GM23338 (cell line): Measurements from ENCODE around the gene CDC16. TPM values are rescaled to one million over a fixed set of nuclear protein-coding genes. Genes with fewer than 3 reads are reported as not detected.
A peak's percentile ranks its signal among the peaks of the same experiment; 100 is the strongest.
"Not testable (repeated sequence)": the region's sequence is repeated elsewhere in the genome, so short reads cannot be mapped to it uniquely, and the experiment has no call there.

ENCODE experiments used
- ATAC-seq: fragments of 200-7000 bp; cut with Tn5 transposase; 3 replicates; pipeline ENCODE4 v1.9.1; 2020
- DNase-seq: peaks from one replicate; pipeline ENCODE4 v3.0.0-alpha.2; 2015; ENCODE audit warnings: low spot score
- H2AFZ ChIP-seq: fragments of 200-600 bp; sonication (generic); 2 replicates; pipeline ENCODE4 v1.8.0; 2016; ENCODE audit warnings: antibody characterized with exemption, mild to moderate bottlenecking, moderate library complexity
- H3F3A ChIP-seq: fragments of 200-600 bp; sonication (generic); replicated peaks from 2 replicates; pipeline ENCODE4 v1.8.0; 2017; ENCODE audit warnings: antibody characterized with exemption, mixed run types, low read depth
- H3K27ac ChIP-seq: fragments of 200-600 bp; sonication (generic); 2 replicates; pipeline ENCODE4 v1.6.1; 2016; ENCODE audit warnings: low read depth
- H3K27me3 ChIP-seq: fragments of 200-600 bp; sonication (generic); 2 replicates; pipeline ENCODE4 v1.8.0; 2016; ENCODE audit warnings: mild to moderate bottlenecking, mixed run types, moderate library complexity; ENCODE audit not compliant: insufficient read depth
- H3K36me3 ChIP-seq: fragments of 200-600 bp; sonication (generic); 2 replicates; pipeline ENCODE4 v1.8.0; 2016; ENCODE audit warnings: mild to moderate bottlenecking; ENCODE audit not compliant: insufficient read depth
- H3K4me1 ChIP-seq: fragments of 200-600 bp; sonication (generic); 2 replicates; pipeline ENCODE4 v1.8.0; 2016; ENCODE audit warnings: mild to moderate bottlenecking, moderate library complexity; ENCODE audit not compliant: insufficient read depth
- H3K4me2 ChIP-seq: fragments of 200-600 bp; sonication (generic); 2 replicates; pipeline ENCODE4 v1.7.1; 2017; ENCODE audit warnings: mixed run types
- H3K4me3 ChIP-seq: fragments of 200-600 bp; sonication (generic); 2 replicates; pipeline ENCODE4 v1.6.1; 2016; ENCODE audit warnings: mixed run types
- H3K79me2 ChIP-seq: fragments of 200-600 bp; sonication (generic); replicated peaks from 2 replicates; pipeline ENCODE4 v1.8.0; 2017; ENCODE audit warnings: mild to moderate bottlenecking; ENCODE audit not compliant: insufficient read depth
- H3K9me2 ChIP-seq: fragments of 200-600 bp; sonication (generic); 2 replicates; pipeline ENCODE4 v1.8.0; 2017; ENCODE audit not compliant: insufficient read depth
- H4K20me1 ChIP-seq: fragments of 200-600 bp; sonication (generic); replicated peaks from 2 replicates; pipeline ENCODE4 v1.8.0; 2017; ENCODE audit warnings: mild to moderate bottlenecking; ENCODE audit not compliant: insufficient read depth
- H3K27ac Mint-ChIP-seq: 2 replicates; pipeline ENCODE4 v1.8.0; 2020; ENCODE audit warnings: inconsistent platforms, mild to moderate bottlenecking, moderate library complexity, mixed read lengths
- H3K27me3 Mint-ChIP-seq: 3 replicates; pipeline ENCODE4 v1.8.0; 2022; ENCODE audit warnings: low read depth, mild to moderate bottlenecking, moderate library complexity, mixed read lengths, inconsistent platforms; ENCODE audit not compliant: insufficient read depth, poor library complexity
- H3K36me3 Mint-ChIP-seq: 3 replicates; pipeline ENCODE4 v1.8.0; 2021; ENCODE audit warnings: low read depth, mild to moderate bottlenecking, inconsistent platforms, moderate library complexity, mixed read lengths
- H3K4me1 Mint-ChIP-seq: 3 replicates; pipeline ENCODE4 v1.8.0; 2020; ENCODE audit warnings: mild to moderate bottlenecking, inconsistent platforms, mixed read lengths
- H3K4me3 Mint-ChIP-seq: 3 replicates; pipeline ENCODE4 v1.8.0; 2021; ENCODE audit warnings: moderate library complexity, mild to moderate bottlenecking, inconsistent platforms, mixed read lengths
- H3K9me3 Mint-ChIP-seq: 3 replicates; pipeline ENCODE4 v1.8.0; 2020; ENCODE audit warnings: moderate library complexity, mild to moderate bottlenecking, inconsistent platforms, mixed read lengths
- CREB1 ChIP-seq: fragments of 250-450 bp; sonication (Bioruptor Pico); IDR thresholded peaks from 2 replicates; pipeline ENCODE4 v1.5.0; 2020; ENCODE audit warnings: low read depth, mild to moderate bottlenecking, moderate library complexity
- EZH2 ChIP-seq: fragments of 200-600 bp; sonication (generic); IDR thresholded peaks from one replicate; pipeline ENCODE4 v1.8.0; 2017; ENCODE audit warnings: antibody characterized with exemption, mild to moderate bottlenecking, low read depth; ENCODE audit not compliant: unreplicated experiment
- EZH2phosphoT487 ChIP-seq: fragments of 200-600 bp; sonication (generic); IDR thresholded peaks from one replicate; pipeline ENCODE4 v1.8.1; 2018; ENCODE audit warnings: antibody characterized with exemption; ENCODE audit not compliant: unreplicated experiment
- NANOG ChIP-seq: IDR thresholded peaks from 2 replicates; pipeline ENCODE4 v1.6.1; 2016; ENCODE audit warnings: antibody characterized with exemption, borderline replicate concordance
- STAT1 ChIP-seq: IDR thresholded peaks from one replicate; pipeline ENCODE4 v1.6.1; 2016; ENCODE audit warnings: antibody characterized with exemption; ENCODE audit not compliant: unreplicated experiment
- polyA plus RNA-seq: library from polyadenylated mRNA; unstranded; fragments of >200 nt; fragmentation: Nextera tagmentation; extraction: Ambion mirVana; gene quantifications from 2 replicates; pipeline ENCODE4 v1.2.1, GENCODE V29; 2016
- total RNA-seq: library from RNA; depleted of rRNA; stranded (reverse); fragments of >200 nt; shearing (Covaris generic); gene quantifications from 2 replicates; pipeline ENCODE4 v1.2.3, GENCODE V29; 2014
- TF ChIP-seq, protein P1 (sequence below): fragments of 250-450 bp; sonication (Bioruptor Pico); IDR thresholded peaks from 2 replicates; pipeline ENCODE4 v1.5.0; 2020; ENCODE audit warnings: mild to moderate bottlenecking, moderate library complexity

CDC16 gene
- total and polyA plus RNA-seq, 2 experiments from 2014 or later, result 86.1 to 91.3 TPM

DNA sequence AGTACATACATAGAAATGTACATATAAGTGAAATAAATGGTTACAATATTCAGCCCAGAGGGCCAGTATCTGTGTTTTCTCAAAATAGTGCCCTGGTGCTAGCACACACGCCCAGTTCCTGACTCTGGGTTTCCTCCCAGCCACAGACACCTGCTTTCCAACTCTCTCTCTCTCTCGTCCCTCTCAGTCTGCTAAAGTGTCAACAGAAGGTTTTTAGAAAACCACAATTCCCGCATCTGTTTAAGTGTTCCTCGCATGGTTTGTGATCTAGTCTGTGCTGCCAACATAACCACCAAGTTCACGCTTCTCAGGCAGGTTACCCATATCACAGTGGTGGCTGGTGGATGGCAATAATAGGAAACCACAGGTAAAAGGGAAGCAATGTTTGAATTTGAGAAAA, 28.9 kb downstream of the CDC16 start:
- no peak for DNase-seq
- Mint-ChIP-seq H3K4me3 (no peak overlapping the region), H3K4me1 (peaks cover 3% of the 10 kb centered on the region; the same call in 2 of the 3 replicates)

DNA sequence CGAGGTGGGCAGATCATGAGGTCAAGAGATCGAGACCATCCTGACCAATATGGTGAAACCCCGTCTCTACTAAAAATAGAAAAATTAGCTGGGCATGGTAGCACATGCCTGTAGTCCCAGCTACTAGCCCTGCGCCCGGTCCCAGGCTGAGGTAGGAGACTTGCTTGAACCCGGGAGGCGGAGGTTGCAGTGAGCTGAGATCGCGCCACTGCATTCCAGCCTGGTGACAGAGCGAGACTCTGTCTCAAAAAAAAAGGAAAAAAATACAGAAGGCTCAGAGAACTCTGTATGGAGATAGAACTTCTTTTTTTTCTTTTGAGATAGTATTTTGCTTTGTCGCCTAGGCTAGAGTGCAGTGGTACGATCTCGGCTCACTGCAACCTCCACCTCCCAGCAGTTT, 29.6 kb downstream of the CDC16 start:
- Histone ChIP-seq H4K20me1 (peaks cover 19% of the 10 kb centered on the region; the same call in 1 of the 2 replicates), H3K36me3 (peaks cover 81% of the 10 kb centered on the region), H3F3A (peaks cover 15% of the 10 kb centered on the region; the same call in 1 of the 2 replicates), H3K27ac (peak overlapping the region; percentile 9; the same call in 1 of the 2 replicates)
- not testable (repeated sequence) for H3K4me1 Mint-ChIP-seq, H3K9me2 ChIP-seq, DNase-seq, H3K4me3 Mint-ChIP-seq, ATAC-seq, H3K27ac Mint-ChIP-seq, H3K4me2 ChIP-seq, H3K9me3 Mint-ChIP-seq, H3K79me2 ChIP-seq, H2AFZ ChIP-seq, H3K4me1 ChIP-seq, H3K27me3 ChIP-seq, H3K4me3 ChIP-seq, H3K27me3 Mint-ChIP-seq
- peaks cover 94% of the 10 kb centered on the region for H3K36me3 Mint-ChIP-seq

More for the DNA sequence above, 28.9 kb downstream of the CDC16 start:
- ATAC-seq, result no peak
- 0 out of 2 replicates have a peak, but pooled peaks cover 3% of the 10 kb centered on the region for H3K79me2 ChIP-seq
- no peak for TF ChIP-seq NANOG
- no peak for TF ChIP-seq EZH2phosphoT487
- no peak for TF ChIP-seq EZH2
- TF ChIP-seq CREB1 (CRISPR knock-in tag), result no peak
- TF ChIP-seq, protein P1, sequence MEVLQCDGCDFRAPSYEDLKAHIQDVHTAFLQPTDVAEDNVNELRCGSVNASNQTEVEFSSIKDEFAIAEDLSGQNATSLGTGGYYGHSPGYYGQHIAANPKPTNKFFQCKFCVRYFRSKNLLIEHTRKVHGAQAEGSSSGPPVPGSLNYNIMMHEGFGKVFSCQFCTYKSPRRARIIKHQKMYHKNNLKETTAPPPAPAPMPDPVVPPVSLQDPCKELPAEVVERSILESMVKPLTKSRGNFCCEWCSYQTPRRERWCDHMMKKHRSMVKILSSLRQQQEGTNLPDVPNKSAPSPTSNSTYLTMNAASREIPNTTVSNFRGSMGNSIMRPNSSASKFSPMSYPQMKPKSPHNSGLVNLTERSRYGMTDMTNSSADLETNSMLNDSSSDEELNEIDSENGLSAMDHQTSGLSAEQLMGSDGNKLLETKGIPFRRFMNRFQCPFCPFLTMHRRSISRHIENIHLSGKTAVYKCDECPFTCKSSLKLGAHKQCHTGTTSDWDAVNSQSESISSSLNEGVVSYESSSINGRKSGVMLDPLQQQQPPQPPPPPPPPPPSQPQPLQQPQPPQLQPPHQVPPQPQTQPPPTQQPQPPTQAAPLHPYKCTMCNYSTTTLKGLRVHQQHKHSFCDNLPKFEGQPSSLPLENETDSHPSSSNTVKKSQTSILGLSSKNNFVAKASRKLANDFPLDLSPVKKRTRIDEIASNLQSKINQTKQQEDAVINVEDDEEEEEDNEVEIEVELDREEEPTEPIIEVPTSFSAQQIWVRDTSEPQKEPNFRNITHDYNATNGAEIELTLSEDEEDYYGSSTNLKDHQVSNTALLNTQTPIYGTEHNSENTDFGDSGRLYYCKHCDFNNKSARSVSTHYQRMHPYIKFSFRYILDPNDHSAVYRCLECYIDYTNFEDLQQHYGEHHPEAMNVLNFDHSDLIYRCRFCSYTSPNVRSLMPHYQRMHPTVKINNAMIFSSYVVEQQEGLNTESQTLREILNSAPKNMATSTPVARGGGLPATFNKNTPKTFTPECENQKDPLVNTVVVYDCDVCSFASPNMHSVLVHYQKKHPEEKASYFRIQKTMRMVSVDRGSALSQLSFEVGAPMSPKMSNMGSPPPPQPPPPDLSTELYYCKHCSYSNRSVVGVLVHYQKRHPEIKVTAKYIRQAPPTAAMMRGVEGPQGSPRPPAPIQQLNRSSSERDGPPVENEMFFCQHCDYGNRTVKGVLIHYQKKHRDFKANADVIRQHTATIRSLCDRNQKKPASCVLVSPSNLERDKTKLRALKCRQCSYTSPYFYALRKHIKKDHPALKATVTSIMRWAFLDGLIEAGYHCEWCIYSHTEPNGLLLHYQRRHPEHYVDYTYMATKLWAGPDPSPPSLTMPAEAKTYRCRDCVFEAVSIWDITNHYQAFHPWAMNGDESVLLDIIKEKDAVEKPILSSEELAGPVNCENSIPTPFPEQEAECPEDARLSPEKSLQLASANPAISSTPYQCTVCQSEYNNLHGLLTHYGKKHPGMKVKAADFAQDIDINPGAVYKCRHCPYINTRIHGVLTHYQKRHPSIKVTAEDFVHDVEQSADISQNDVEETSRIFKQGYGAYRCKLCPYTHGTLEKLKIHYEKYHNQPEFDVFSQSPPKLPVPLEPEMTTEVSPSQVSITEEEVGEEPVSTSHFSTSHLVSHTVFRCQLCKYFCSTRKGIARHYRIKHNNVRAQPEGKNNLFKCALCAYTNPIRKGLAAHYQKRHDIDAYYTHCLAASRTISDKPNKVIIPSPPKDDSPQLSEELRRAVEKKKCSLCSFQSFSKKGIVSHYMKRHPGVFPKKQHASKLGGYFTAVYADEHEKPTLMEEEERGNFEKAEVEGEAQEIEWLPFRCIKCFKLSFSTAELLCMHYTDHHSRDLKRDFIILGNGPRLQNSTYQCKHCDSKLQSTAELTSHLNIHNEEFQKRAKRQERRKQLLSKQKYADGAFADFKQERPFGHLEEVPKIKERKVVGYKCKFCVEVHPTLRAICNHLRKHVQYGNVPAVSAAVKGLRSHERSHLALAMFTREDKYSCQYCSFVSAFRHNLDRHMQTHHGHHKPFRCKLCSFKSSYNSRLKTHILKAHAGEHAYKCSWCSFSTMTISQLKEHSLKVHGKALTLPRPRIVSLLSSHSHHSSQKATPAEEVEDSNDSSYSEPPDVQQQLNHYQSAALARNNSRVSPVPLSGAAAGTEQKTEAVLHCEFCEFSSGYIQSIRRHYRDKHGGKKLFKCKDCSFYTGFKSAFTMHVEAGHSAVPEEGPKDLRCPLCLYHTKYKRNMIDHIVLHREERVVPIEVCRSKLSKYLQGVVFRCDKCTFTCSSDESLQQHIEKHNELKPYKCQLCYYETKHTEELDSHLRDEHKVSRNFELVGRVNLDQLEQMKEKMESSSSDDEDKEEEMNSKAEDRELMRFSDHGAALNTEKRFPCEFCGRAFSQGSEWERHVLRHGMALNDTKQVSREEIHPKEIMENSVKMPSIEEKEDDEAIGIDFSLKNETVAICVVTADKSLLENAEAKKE, result no peak
- TF ChIP-seq STAT1, result no peak
- H3K4me1 ChIP-seq, result 0 out of 2 replicates have a peak, but pooled peaks cover 5% of the 10 kb centered on the region
- H3F3A ChIP-seq, result 0 out of 2 replicates have a peak, but pooled peaks cover 9% of the 10 kb centered on the region
- no peak overlapping the region for H3K4me2 ChIP-seq
- H3K9me2 ChIP-seq, result no peaks in the 10 kb centered on the region
- peaks cover 81% of the 10 kb centered on the region for H3K36me3 ChIP-seq
- Mint-ChIP-seq H3K36me3 (peaks cover 93% of the 10 kb centered on the region), H3K27me3 (no peaks in the 10 kb centered on the region), H3K27ac (no peak overlapping the region), H3K9me3 (no peaks in the 10 kb centered on the region)
- peaks cover 17% of the 10 kb centered on the region; the same call in 1 of the 2 replicates for H4K20me1 ChIP-seq
- H2AFZ ChIP-seq, result no peak overlapping the region
- no peak overlapping the region for H3K4me3 ChIP-seq
- no peak overlapping the region; the same call in 1 of the 2 replicates for H3K27ac ChIP-seq
- no peaks in the 10 kb centered on the region for H3K27me3 ChIP-seq
